ENCODE measurements around the gene RAF1.
"Not testable (repeated sequence)": the region's sequence is repeated elsewhere in the genome, so short reads cannot be mapped to it uniquely, and the experiment has no call there.

Gene RAF1

GRCh38 chr3:12638105-12638504, 25.8 kb downstream of the RAF1 start:
- no peak for DNase-seq (ENCODE audit: low read depth)

GRCh38 chr3:12633108-12633507, 30.8 kb downstream of the RAF1 start:
- no peak for DNase-seq (ENCODE audit: low read depth)

- DNase-seq (ENCODE audit: low read depth) = no peak
Observed at GRCh38 chr3:12632523-12632922, 31.4 kb downstream of the RAF1 start.

- DNase-seq (ENCODE audit: low read depth) = not testable (repeated sequence)
Observed at GRCh38 chr3:12630843-12631242, 33.1 kb downstream of the RAF1 start.

- no peak for DNase-seq (ENCODE audit: low read depth)
Observed at GRCh38 chr3:12630292-12630691, 33.6 kb downstream of the RAF1 start.

GRCh38 chr3:12629560-12629959, 34.4 kb downstream of the RAF1 start:
- DNase-seq (ENCODE audit: low read depth) = no peak

GRCh38 chr3:12628813-12629212, 35.1 kb downstream of the RAF1 start:
- no peak for DNase-seq (ENCODE audit: low read depth)

- no peak for DNase-seq (ENCODE audit: low read depth)
Observed at GRCh38 chr3:12627370-12627769, 36.5 kb downstream of the RAF1 start.

- DNase-seq (ENCODE audit: low read depth) = not testable (repeated sequence)
Observed at GRCh38 chr3:12624964-12625363, 39.0 kb downstream of the RAF1 start.

GRCh38 chr3:12624056-12624455, 39.9 kb downstream of the RAF1 start:
- DNase-seq (ENCODE audit: low read depth) = no peak

- no peak for DNase-seq (ENCODE audit: low read depth)
Observed at GRCh38 chr3:12622335-12622734, 41.6 kb downstream of the RAF1 start.

- no peak for DNase-seq (ENCODE audit: low read depth)
Observed at GRCh38 chr3:12620729-12621128, 43.2 kb downstream of the RAF1 start.

GRCh38 chr3:12620305-12620704, 43.6 kb downstream of the RAF1 start:
- DNase-seq (ENCODE audit: low read depth) = no peak

- no peak for DNase-seq (ENCODE audit: low read depth)
Observed at GRCh38 chr3:12618426-12618825, 45.5 kb downstream of the RAF1 start.

GRCh38 chr3:12615266-12615665, 48.7 kb downstream of the RAF1 start:
- no peak for DNase-seq (ENCODE audit: low read depth)

- DNase-seq (ENCODE audit: low read depth) = no peak
Observed at GRCh38 chr3:12613250-12613649, 50.7 kb downstream of the RAF1 start.

- DNase-seq (ENCODE audit: low read depth) = no peak
Observed at GRCh38 chr3:12612514-12613226, 51.2 kb downstream of the RAF1 start.

- no peak for DNase-seq (ENCODE audit: low read depth)
Observed at GRCh38 chr3:12611117-12611516, 52.8 kb downstream of the RAF1 start.

GRCh38 chr3:12608376-12608775, 55.5 kb downstream of the RAF1 start:
- no peak for DNase-seq (ENCODE audit: low read depth)

GRCh38 chr3:12603969-12604368, 59.9 kb downstream of the RAF1 start:
- no peak for DNase-seq (ENCODE audit: low read depth)

GRCh38 chr3:12601072-12601471, 62.8 kb downstream of the RAF1 start:
- DNase-seq (ENCODE audit: low read depth) = no peak

- DNase-seq (ENCODE audit: low read depth) = no peak
Observed at GRCh38 chr3:12598890-12599289, 65.0 kb downstream of the RAF1 start.

GRCh38 chr3:12593473-12593872, 70.4 kb downstream of the RAF1 start:
- no peak for DNase-seq (ENCODE audit: low read depth)

GRCh38 chr3:12591997-12592715, 71.8 kb downstream of the RAF1 start:
- no peak for DNase-seq (ENCODE audit: low read depth)

Data from non-pigmented ciliary epithelial cell (primary cell).